Activated naive CD4-positive, alpha-beta T cell treated with Interleukin-2 at 50 U/mL for 16 hours (primary cell): Measurements from ENCODE around the gene UVRAG.
"Not testable (repeated sequence)": the region's sequence is repeated elsewhere in the genome, so short reads cannot be mapped to it uniquely, and the experiment has no call there.

Source experiments
- DNase-seq: peaks from one replicate; pipeline ENCODE4 v3.0.0-alpha.2; 2020

Gene UVRAG

GRCh38 chr11:75849894-75850293 lies 34.9 kb downstream of the UVRAG start:
- DNase-seq: no peak

GRCh38 chr11:75850787-75851186 lies 35.8 kb downstream of the UVRAG start:
- no peak for DNase-seq

GRCh38 chr11:75851203-75851602 lies 36.2 kb downstream of the UVRAG start:
- DNase-seq: no peak

- DNase-seq: no peak
These were observed 37.5 kb downstream of the UVRAG start for GRCh38 chr11:75852406-75853017.

GRCh38 chr11:75853563-75853962 lies 38.6 kb downstream of the UVRAG start:
- not testable (repeated sequence) for DNase-seq

GRCh38 chr11:75853971-75854370 lies 39.0 kb downstream of the UVRAG start:
- DNase-seq: no peak

GRCh38 chr11:75855206-75855605 lies 40.2 kb downstream of the UVRAG start:
- DNase-seq: no peak

- DNase-seq: no peak
These were observed 41.9 kb downstream of the UVRAG start for GRCh38 chr11:75856912-75857311.

- DNase-seq: no peak
These were observed 43.0 kb downstream of the UVRAG start for GRCh38 chr11:75858042-75858441.

GRCh38 chr11:75858613-75859012 lies 43.6 kb downstream of the UVRAG start:
- no peak for DNase-seq

- no peak for DNase-seq
These were observed 44.6 kb downstream of the UVRAG start for GRCh38 chr11:75859614-75860013.

- no peak for DNase-seq
These were observed 47.4 kb downstream of the UVRAG start for GRCh38 chr11:75862437-75862836.

- peak; percentile 33 for DNase-seq
These were observed 52.9 kb downstream of the UVRAG start for GRCh38 chr11:75867778-75868374.

GRCh38 chr11:75868990-75869389 lies 54.0 kb downstream of the UVRAG start:
- DNase-seq: no peak

- DNase-seq: no peak
These were observed 54.8 kb downstream of the UVRAG start for GRCh38 chr11:75869661-75870455.

- no peak for DNase-seq
These were observed 57.9 kb downstream of the UVRAG start for GRCh38 chr11:75872887-75873416.

GRCh38 chr11:75873417-75874221 lies 58.6 kb downstream of the UVRAG start:
- no peak for DNase-seq

- DNase-seq: no peak
These were observed 59.8 kb downstream of the UVRAG start for GRCh38 chr11:75874684-75875341.

- not testable (repeated sequence) for DNase-seq
These were observed 62.3 kb downstream of the UVRAG start for GRCh38 chr11:75877327-75877726.

- not testable (repeated sequence) for DNase-seq
These were observed 62.9 kb downstream of the UVRAG start for GRCh38 chr11:75877931-75878330.

GRCh38 chr11:75878933-75879332 lies 63.9 kb downstream of the UVRAG start:
- no peak for DNase-seq

GRCh38 chr11:75879737-75880136 lies 64.7 kb downstream of the UVRAG start:
- DNase-seq: no peak
